Measurements from ENCODE around the gene CPNE2. TPM values are rescaled to one million over a fixed set of nuclear protein-coding genes. Genes with fewer than 3 reads are reported as not detected.
A peak's percentile ranks its signal among the peaks of the same experiment; 100 is the strongest.

Gene CPNE2
- total RNA-seq, 1 donor from 2014 or later: 33.9 TPM

GRCh38 chr16:57196286-57196685 is 103.9 kb downstream of the CPNE2 start:
- Mint-ChIP-seq H3K4me1 (ENCODE audit: unreplicated experiment) (peaks cover 60% of the 10 kb centered on the region), H3K36me3 (ENCODE audit: unreplicated experiment) (peaks cover 3% of the 10 kb centered on the region)
- DNase-seq (ENCODE audit: extremely low spot score, unreplicated experiment): no peak

GRCh38 chr16:57196753-57197152 is 104.4 kb downstream of the CPNE2 start:
- Mint-ChIP-seq H3K4me1 (ENCODE audit: unreplicated experiment) (peaks cover 55% of the 10 kb centered on the region), H3K27me3 (ENCODE audit: unreplicated experiment) (no peaks in the 10 kb centered on the region), H3K4me3 (ENCODE audit: unreplicated experiment) (no peak overlapping the region), H3K36me3 (ENCODE audit: unreplicated experiment) (peaks cover 3% of the 10 kb centered on the region), H3K27ac (ENCODE audit: unreplicated experiment) (peak overlapping the region; percentile 32), H3K9me3 (ENCODE audit: unreplicated experiment) (no peaks in the 10 kb centered on the region)
- no peak for TF ChIP-seq CTCF (IDR thresholded peaks at IDR 0.05)
- DNase-seq (ENCODE audit: extremely low spot score, unreplicated experiment): no peak

More at GRCh38 chr16:57196286-57196685, 103.9 kb downstream of the CPNE2 start:
- Mint-ChIP-seq H3K27ac (ENCODE audit: unreplicated experiment) (peak overlapping the region; percentile 73), H3K4me3 (ENCODE audit: unreplicated experiment) (no peak overlapping the region), H3K27me3 (ENCODE audit: unreplicated experiment) (no peaks in the 10 kb centered on the region), H3K9me3 (ENCODE audit: unreplicated experiment) (no peaks in the 10 kb centered on the region)
- TF ChIP-seq CTCF (IDR thresholded peaks at IDR 0.05): no peak

Other genes with a start within 250 kb of the CPNE2 start
- gene SLC12A3, start 227.4 kb upstream of the CPNE2 start, total RNA-seq: not detected in 2 replicates
- gene HERPUD1, start 160.4 kb upstream of the CPNE2 start, total RNA-seq: 251 and 285 TPM in 2 replicates
- not detected in 2 replicates for gene CETP, start 130.6 kb upstream of the CPNE2 start, total RNA-seq
- gene NLRC5, start 103.0 kb upstream of the CPNE2 start, total RNA-seq: 21.1 and 24.7 TPM in 2 replicates
- 81.2 and 83.1 TPM in 2 replicates for gene PSME3IP1, start 93.5 kb downstream of the CPNE2 start, total RNA-seq
- 49.3 and 50.8 TPM in 2 replicates for gene RSPRY1, start 93.7 kb downstream of the CPNE2 start, total RNA-seq
- gene ARL2BP, start 152.7 kb downstream of the CPNE2 start, total RNA-seq: 61.8 and 67.4 TPM in 2 replicates
- gene PLLP, start 192.1 kb downstream of the CPNE2 start, total RNA-seq: 0.30 and 1.2 TPM in 2 replicates